GM18507 (cell line): ENCODE measurements around the gene ZNF335.
"Not testable (repeated sequence)": the region's sequence is repeated elsewhere in the genome, so short reads cannot be mapped to it uniquely, and the experiment has no call there.

Source experiments
- DNase-seq: peaks from one replicate; pipeline ENCODE4 v3.0.0; 2011; ENCODE audit warnings: low read depth; ENCODE audit not compliant: insufficient read length; ENCODE audit errors: extremely low spot score
- FAIRE-seq: peaks from 2 replicates; lab custom pipeline; 2011; peaks lifted over from hg19 to GRCh38; lab: Jason Lieb, UNC

ZNF335 gene

DNA sequence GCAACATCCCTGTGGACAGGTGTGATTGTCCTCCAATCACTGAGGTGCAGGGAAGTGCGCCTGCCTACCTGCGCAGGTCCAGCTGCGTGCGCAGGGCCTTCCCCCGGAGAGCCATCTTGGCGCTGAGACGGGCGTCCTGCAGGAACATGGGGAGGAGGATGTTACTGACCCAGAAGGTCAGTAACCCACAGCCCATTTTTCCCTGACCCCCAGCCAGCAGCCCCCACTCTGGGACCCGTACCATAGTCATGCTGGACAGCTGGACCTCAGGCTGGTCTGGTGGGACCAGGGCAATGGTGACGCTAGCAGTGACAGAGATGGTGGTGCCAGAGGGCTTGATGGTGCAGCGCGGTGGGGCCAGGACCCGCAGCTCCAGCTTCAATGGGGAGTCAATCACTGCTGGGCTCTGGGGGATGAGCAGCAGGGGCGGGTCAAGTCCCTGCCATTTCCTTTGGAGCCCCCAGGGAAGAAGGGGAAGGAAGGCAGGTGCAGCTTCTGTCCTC is 69.8 kb downstream of the ZNF335 start:
- FAIRE-seq = no peak
- no peak for DNase-seq

GRCh38 chr20:45901332-45901731 is 70.7 kb downstream of the ZNF335 start:
- not testable (repeated sequence) for FAIRE-seq, DNase-seq

- FAIRE-seq (no peak), DNase-seq (no peak)
Measured at GRCh38 chr20:45899046-45899835, 72.8 kb downstream of the ZNF335 start.
